ENCODE measurements around the gene VIPR2.
"Not testable (repeated sequence)": the region's sequence is repeated elsewhere in the genome, so short reads cannot be mapped to it uniquely, and the experiment has no call there.

VIPR2 gene

DNA sequence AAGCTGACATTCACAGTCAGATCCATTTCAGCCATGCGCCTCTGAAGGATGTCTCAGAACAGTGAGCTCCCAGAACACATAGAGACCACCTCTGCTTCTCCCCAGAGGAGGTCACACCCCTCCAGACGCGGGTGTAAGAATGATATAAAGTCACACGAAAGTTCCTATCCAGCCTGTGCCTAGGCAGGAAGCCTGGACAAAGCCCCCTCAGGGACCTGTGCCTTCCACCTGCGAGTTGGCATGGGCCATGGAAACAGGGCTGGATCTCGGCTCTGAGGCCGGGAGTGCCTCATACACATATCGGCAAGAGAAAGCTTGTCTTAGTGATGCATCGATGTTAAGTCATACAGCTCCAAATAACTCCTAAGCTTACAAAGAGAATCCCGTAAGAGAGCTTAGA lies 5.0 kb downstream of the VIPR2 start:
- DNase-seq (ENCODE audit: low read depth) = no peak

DNA sequence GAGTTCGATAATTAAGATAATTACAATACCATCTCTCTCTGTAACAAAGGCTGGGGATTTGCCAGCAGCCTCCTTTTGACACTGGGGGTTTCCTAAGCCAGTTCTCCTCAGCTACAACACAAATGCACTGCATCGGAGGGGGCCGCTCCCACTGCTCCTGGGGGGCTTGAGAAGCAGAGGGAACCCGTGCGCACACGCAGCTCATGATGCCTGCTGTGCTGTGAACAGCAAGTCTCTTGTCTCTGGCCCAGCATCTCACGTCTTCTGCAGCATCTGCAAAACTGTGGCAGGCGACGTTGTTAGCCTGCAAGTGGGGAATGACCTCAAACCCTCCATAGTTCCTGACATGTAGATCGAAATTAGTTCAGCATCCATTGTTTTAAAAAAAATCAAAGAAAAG lies 5.5 kb downstream of the VIPR2 start:
- no peak for DNase-seq (ENCODE audit: low read depth)

DNA sequence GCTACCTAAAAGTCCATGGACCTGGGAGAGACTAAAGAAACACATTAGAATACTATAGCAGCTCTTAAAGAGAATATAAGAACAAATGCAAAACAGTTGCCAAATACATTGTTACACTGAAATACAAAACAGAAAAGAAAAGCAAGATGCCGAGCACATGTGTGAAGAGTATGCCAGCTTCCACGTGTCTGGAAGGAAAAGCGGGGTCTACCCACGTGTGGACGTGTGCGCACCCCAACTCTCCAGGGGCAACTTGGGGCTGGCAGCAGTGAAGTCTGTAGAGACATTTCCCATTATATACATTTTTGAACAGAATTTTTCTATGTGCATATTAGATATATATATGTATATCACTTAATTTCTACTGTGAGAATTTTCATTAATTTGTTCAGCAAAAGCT lies 6.2 kb downstream of the VIPR2 start:
- no peak for DNase-seq (ENCODE audit: low read depth)

DNA sequence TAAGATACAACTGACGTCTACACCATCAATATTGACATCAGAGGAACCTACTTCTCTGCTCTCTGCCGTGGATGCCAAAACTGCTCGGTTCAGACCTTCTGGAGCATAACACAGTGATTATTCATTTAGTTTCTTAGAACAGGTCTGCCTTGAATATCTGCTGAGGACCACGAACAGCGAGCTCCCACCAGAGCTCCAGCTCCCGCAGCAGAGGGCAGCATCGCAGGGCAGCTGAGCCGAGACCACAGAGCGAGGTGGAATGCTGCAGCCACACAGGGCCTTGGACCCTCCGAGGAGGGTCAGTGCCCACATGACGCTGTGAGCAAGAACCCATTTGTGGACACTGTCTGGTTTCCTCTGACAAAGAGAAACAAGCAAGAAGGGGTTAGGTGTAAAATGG lies 6.8 kb downstream of the VIPR2 start:
- DNase-seq (ENCODE audit: low read depth) = no peak

DNA sequence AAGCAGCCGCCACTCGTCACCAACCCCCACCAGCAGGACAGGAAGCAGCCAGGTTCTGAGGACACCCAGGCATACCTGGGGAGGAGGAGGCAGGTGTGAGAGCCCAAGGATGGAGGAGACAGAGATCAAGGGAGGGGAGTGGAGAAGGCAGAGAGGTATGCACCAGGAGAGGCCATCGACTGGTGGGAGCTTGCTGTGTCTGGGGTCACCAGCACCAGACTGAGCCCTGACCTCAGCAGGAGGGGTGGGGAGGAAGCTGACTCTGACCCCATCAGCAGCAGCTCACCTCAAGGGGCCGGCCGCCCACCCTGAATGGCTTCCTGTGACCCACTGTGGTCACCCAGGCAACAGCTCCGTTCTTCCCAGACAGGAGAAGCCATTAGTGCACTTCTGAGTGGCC lies 7.8 kb downstream of the VIPR2 start:
- DNase-seq (ENCODE audit: low read depth) = no peak

DNA sequence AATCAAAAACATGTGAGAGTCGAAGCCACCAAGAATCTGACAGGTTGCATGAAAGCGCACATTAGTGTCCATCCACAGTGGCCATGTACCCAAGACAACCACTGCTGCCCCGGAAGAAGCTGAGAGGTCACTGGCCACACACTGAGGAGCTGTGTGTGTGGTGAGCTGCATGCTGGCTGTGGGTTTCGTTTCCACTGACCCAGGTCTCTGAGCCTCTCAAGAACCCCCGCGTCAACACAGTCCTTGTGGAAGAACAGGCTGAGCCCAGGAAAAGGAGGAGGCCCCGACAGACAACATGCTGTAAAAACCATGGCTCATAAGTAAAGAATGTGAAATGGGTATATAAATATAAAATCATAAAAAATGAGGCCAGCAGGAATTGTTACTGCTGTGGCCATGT lies 8.2 kb downstream of the VIPR2 start:
- DNase-seq (ENCODE audit: low read depth) = no peak

DNA sequence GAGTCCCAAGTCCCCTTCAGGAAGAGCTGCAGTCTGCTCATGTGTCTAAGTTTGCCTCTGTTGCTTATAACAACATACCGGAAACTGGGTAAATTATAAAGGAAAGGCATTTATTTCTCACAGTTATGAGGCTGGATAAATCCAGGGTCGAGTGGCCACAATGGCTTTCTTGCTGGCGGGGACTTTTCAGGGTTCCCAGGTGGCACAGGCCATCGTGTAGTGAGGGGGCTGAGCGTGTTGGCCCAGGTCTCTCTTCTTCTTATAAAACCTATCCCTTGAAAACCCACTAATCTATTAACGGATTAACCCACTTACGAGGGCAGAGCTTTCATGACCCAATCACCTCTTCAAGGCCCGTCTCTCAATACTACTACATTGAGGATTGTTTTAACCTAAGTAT lies 8.7 kb downstream of the VIPR2 start:
- no peak for DNase-seq (ENCODE audit: low read depth)

DNA sequence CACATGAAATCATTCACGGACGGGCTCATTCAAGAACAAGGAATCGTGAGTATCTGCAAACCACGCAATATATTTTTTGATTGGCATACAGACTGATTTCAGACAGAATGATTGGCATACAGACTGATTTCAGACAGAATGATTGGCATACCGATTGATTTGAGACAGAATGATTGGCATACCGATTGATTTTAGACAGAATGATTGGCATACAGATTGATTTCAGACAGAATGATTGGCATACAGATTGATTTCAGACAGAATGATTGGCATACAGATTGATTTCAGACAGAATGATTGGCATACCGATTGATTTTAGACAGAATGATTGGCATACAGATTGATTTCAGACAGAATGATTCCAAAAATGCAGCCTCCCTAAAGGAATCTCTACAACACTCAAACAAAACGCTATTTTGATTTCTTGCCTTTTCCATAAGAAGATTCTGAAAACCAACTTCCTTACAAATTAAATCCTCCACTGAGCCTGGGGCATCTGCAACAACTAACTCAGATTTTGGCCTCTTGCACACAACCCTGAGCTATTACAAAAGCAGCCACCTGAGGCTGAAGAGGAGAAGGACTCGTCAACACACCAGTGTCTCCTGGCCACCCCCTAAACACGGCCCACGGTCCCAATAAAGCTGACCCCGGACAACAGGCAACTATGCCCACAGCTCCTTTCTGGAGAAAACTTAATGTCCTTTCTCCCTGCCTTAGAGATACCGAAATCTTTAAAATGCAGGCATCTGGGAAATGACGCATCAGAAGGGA lies 11.8 kb downstream of the VIPR2 start:
- not testable (repeated sequence) for DNase-seq (ENCODE audit: low read depth)

DNA sequence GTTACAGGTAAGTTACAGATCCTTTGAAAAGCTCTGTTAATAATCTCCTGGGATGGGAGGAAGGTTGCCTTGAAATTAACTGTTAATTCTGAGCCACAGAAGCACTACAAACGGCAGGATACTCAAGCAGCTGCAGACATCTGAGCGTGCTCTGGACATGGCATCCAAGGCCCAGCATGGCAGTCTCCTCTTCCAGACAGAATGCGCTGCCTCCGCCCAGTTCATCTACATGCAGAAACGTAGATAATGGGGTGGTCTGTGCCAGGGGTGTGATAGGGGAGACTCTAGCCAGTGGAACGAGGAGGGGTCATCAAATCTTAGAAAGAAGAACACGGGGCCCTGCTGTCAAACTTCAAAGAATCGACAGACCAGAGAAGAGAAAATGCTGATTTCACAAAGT lies 13.8 kb downstream of the VIPR2 start:
- no peak for DNase-seq (ENCODE audit: low read depth)

DNA sequence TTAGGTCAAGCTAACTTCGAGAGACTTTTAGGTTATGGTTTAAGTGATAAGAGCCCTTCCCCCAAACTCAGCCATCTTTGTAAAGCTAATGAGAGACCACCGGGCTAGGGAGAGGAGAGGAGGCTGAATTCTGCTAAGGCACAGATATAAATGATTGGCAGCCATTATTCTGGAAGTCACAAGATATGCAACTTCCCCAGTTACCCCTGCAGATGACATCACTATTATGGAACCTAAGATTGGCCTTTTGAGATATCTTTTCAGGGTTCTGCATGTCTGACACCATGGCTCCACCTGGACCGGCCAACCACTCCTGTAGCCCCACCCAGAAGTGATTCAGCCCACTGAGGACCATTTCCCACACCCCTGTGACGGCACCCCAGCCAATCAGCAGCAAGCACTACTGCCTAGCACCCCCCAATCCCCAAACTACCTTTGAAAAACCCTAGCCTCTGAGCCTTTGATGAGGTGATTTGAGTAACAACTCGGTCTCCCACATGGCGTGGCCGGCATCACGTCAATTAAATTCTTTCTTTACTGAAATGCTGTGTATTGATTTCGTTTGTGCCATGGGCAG lies 14.4 kb downstream of the VIPR2 start:
- DNase-seq (ENCODE audit: low read depth) = no peak

DNA sequence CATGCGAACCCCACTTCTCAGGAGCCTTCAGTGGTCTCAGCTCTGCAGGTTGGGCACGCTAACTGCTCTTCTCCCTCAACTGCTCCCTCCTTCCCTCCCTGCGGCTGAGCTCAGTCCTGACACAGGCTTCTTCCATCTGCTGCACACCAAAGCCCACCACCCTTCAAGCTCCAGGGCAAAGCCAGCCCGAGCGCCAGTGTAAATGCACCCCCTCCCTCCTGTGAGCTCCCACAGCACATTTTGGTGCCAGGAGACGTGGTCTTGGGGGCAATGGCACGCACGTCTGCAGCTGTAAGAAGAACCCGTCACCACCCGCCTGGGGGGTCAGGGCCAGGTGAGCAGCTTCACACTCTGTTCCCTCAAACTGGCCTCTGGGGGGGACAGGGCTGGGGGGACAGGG lies 15.9 kb downstream of the VIPR2 start:
- DNase-seq (ENCODE audit: low read depth) = no peak

DNA sequence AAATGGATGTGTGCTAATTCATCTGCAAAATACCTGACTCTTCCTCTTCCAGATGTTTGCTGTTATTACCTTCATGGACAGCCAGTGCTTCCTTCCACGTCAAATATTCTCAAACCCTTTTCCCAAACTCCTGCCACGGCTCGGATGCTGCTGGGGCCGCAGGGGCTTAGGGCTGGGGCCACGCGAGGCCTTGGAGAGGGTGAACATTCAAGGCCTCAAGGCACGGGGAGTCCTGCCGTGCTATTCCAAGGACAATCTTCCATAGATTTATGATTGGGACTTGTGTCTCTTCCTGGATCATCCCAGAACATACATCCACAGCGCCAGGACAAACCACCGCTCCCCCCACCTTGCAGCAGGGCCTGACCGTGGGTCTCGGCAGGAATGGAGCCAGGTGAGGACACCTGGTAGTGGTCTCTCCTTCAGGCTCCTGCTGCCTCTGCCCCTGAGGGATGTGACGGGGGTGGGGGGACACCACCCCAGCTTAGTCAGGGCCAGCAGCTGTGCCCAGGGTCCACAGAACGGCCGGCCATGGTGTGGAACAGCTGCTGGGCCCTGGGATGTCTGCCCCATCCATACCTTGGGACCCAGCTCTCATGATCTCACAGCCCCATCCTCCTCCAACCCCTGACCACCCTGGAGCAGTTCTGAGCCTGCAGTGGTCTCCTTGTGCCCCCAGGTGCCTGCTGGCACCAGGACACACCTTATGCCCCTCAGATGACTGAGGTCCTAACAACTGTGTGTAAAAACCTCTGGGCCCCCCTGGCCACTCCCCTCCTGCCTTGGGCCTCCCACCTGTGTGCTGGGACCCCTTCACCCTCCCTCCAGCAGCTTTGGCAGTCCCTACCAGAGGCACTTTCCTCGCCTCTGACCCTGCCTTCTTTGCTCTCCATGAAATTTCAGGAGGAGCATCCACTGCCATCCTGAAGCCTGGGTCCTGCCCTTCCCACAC lies 16.7 kb downstream of the VIPR2 start:
- no peak for DNase-seq (ENCODE audit: low read depth)

DNA sequence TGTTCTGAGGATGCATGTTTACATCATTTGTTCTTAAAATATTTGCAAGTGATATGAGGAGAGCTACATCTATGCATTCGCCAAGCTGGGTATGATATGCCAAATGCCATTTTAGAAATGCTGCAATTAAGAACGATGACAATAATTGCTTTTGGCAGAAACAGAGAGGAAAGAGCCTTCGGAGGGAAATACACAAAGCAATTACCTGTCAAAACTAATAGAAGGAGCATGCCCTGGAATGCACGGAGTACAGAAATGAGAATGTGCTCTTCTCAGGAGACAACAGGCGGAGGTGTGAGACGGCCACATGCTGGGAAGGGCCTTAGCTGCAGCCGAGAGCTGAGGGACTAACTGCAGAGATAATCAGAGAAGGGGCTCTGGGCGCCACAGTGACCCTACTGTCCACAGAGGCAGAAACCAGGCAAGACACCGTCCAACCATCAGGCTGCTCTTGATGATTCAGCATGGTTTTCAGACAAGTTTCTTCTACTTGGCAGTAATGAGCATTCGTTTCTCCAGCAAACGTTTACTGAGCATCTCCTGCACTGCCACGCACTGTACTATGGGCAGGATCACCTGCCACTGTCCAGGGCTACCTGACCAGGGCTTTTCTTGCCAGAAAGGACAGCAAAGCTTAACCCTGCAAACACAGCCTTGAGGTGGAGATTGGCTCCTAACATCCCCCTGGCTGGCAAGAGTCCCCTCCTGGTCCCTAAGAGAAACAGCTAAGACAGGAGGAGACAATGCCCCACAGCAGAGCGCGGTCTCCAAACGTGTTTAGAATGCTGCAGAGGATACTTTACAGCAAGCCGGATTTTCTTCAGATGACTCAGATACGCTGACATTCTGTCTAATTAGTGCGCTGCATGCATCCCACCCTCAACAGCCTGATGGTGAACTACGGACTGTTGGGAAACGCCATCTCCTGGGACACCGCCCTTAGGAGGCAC lies 18.1 kb downstream of the VIPR2 start:
- DNase-seq (ENCODE audit: low read depth) = no peak

DNA sequence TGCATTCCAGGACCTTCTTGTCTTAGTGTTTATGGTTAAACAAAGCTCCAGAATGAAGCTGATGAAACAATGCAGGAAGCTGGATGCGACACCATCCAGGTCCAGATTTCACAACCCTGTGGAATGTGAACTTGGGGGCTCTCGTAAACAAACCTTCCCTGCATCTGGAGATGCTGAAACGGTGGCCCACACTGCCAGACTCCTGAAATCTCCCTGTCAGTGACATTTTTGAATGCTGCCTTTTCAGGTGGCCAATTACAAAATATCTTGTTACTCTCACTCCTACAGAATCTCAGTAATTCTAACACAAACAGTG lies 18.8 kb downstream of the VIPR2 start:
- DNase-seq (ENCODE audit: low read depth) = no peak

DNA sequence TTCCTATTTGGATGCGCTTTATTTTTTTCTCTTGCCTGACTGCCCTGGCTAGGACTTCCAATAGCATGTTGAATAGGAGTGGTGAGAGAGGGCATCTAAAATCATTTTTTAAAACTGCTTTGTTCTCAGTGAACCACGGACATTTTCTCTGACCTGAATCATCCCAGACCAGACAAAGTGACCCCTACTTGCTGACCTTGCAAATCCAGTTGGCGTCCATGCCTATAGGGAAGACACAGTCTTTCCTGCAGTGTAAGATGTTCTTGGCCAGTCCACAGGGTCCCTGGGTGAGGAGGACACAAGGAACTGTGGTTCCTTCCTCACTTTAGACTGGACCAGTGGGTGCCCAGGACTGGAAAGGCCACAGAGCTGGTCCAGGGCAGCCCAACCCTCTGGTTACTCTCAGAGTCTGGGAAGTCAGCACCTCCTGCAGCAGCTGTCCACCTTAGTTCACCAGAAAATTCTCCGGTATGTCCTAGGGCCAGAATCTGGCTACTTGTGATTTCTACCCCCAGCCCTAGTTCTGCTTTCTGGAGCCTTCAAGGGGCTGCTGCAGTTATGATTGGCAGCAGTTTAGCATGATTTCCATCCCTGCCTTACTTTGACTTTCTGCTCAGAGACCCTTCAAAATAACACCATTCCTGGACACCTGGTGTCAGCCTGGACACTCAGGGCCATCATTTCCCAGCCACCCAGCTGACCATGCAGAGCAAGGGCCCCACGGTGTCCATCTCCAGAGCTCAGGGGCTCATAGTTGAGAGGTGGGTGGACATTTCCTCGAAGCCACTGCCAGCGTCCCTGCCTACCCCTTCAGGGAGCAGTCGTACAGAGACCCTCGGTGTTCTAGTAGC lies 19.3 kb downstream of the VIPR2 start:
- DNase-seq (ENCODE audit: low read depth) = no peak

DNA sequence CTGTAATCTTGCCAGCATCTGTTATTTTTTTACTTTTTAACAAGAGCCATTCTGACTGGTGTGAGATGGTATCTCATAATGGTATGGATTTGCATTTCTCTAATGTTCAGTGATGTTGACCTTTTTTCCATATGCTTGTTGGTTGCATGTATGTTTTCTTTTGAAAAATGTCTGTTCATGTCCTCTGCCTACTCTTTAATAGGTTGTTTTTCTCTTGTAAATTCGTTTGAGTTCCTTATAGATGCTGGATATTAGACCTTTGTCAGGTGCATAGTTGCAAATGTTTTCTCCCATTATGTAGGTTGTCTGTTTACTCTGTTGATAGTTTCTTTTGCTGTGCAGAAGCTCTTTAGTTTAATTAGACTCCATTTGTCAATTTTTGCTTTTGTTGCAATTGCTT lies 20.9 kb downstream of the VIPR2 start:
- DNase-seq (ENCODE audit: low read depth) = not testable (repeated sequence)

DNA sequence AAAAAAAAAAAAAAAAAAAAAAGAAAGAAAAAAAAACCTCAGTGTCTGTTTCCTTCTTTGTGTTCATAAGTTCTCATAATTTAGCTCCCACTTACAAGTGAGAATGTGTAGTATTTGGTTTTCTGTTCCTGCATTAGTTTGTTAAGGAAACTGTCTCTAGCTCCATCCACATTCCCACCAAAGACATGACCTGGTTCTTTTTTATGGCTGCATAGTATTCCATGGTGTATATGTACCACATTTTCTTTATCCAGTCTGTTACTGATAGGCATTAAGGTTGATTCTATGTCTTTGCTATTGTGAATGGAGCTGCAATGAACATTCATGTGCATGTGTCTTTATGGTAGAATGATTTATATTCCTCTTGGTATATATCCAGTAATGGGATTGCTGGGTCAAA lies 21.4 kb downstream of the VIPR2 start:
- not testable (repeated sequence) for DNase-seq (ENCODE audit: low read depth)

DNA sequence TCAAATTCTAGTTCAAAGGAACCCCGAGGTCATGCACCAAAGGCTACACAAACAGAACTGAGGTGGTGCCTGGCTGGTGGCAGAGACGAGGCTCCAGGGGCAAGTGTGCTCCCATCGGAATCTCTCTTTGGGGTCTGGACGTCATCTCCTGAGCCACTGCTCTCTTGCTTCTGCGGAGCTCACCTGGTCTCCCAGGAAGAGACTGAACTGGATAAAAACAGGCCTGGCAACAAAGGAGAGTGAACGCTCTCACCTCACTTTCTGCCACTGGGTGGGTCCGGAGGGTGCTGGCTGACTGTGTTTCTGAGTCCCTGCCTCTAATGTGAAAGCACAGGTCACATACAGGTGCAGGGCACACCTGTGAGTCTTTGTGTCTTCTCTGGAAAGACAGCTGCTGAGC lies 22.4 kb downstream of the VIPR2 start:
- DNase-seq (ENCODE audit: low read depth) = no peak

DNA sequence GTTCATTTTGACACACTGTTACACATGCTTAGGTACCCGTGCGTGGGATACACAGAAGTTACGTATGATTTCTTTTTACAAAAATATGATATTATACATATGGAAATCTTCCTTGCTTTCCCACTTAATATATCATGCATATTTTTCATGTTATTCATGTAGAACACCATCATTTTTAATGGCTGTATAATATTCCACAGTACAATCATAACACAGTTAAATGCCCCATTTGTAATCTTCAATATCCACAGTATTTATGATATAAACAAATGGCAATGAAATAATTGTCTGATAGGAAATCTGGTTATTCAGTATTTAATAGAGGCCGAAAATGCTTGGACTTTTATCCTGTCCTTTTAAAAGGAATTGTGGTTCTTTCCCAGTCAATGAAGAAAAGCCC lies 23.2 kb downstream of the VIPR2 start:
- no peak for DNase-seq (ENCODE audit: low read depth)

DNA sequence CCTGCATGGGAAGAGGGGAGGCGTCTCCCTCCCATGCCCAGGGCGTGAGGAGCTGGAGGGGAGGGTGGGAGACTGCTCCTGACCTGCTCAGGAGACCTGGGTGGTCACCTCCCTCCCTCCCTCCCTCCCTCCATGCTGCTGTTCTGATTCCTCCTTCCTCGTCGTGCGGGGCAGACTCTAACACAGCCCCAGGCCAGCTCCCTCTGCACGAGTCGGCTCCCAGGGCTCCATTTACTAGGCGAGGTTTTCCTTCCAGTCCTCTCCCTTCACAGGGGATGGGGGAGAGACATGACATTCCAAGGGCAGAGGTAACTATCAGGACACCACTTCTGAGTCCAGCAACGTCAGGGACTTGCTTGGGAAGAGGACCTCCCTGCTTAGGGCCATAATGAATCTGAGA lies 23.6 kb downstream of the VIPR2 start:
- DNase-seq (ENCODE audit: low read depth) = no peak

DNA sequence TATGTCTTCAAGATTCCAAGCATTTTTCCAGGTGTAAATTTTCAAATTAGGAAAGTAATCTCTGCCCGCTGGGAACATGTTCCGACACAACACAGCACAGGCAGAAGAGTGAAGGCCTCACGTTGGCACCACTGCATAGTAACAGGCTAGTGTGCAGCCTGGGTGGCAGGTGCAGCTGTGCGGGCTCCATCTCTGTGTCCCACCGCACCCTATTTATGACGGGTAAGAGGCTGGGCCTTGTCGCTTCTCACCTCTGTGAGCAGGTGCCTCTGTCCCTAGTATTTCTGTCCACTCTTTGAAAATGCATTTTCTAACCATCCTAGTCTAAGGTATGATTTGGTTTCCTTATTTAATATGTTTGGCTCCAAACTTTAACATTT lies 24.1 kb downstream of the VIPR2 start:
- no peak for DNase-seq (ENCODE audit: low read depth)

Measured in stimulated activated CD8-positive, alpha-beta memory T cell treated with anti-CD3 and anti-CD28 coated beads, Interleukin-4, amount 100 ng/mL, for 24 hours (primary cell).